Activated naive CD8-positive, alpha-beta T cell treated with anti-CD3 and anti-CD28 coated beads for 36 hours (primary cell): ENCODE measurements around the gene VCAN. TPM values are rescaled to one million over a fixed set of nuclear protein-coding genes. Genes with fewer than 3 reads are reported as not detected.

Experiments
- DNase-seq: peaks from one replicate; pipeline ENCODE4 v3.0.0; 2021
- H3K27ac Mint-ChIP-seq: one replicate; pipeline ENCODE4 v1.8.0; 2022; ENCODE audit warnings: mild to moderate bottlenecking, moderate library complexity, mixed read lengths
- H3K27me3 Mint-ChIP-seq: one replicate; pipeline ENCODE4 v1.8.0; 2022; ENCODE audit warnings: mild to moderate bottlenecking, mixed read lengths
- H3K36me3 Mint-ChIP-seq: one replicate; pipeline ENCODE4 v1.8.0; 2021; ENCODE audit warnings: mild to moderate bottlenecking, mixed read lengths
- H3K4me1 Mint-ChIP-seq: one replicate; pipeline ENCODE4 v1.8.0; 2021; ENCODE audit warnings: mixed read lengths
- H3K4me3 Mint-ChIP-seq: one replicate; pipeline ENCODE4 v1.8.0; 2022; ENCODE audit warnings: mild to moderate bottlenecking, moderate library complexity, mixed read lengths
- H3K9me3 Mint-ChIP-seq: one replicate; pipeline ENCODE4 v1.8.0; 2022; ENCODE audit warnings: mixed read lengths
- total RNA-seq, 2 experiments: library from RNA; stranded (reverse); gene quantifications; one replicate each; pipeline ENCODE4 v1.2.3, GENCODE V29; 2021

Gene VCAN
- total RNA-seq, 2 experiments from 2014 or later: not detected

DNA sequence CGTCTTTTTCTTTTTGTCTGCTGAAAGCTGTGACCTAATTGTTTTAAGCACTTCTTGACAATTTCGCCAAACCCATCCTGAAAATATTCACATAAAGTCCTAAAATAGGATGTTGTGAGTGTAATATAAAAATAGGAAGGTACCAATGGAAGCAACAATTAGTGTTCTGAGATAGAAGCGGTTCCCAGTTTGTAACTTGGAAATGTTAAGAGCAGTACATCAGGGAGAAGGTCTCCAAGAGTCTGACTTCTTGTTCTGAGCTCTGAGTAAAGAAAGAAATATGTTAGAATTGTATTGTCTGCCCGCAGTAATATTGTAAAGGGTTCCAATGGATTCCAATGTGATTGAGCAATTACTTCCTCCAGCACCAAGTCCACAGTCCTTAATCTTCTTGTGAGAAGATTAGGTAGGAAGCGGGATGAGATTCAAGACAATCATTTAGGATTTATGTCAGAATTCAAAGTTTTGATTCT, 3.9 kb downstream of the VCAN start:
- peaks cover 85% of the 10 kb centered on the region for H3K27me3 Mint-ChIP-seq
- no peak overlapping the region for H3K27ac Mint-ChIP-seq
- H3K9me3 Mint-ChIP-seq: no peaks in the 10 kb centered on the region
- no peak overlapping the region for H3K4me3 Mint-ChIP-seq
- DNase-seq: no peak
- peaks cover 2% of the 10 kb centered on the region for H3K36me3 Mint-ChIP-seq
- H3K4me1 Mint-ChIP-seq: peaks cover 33% of the 10 kb centered on the region

DNA sequence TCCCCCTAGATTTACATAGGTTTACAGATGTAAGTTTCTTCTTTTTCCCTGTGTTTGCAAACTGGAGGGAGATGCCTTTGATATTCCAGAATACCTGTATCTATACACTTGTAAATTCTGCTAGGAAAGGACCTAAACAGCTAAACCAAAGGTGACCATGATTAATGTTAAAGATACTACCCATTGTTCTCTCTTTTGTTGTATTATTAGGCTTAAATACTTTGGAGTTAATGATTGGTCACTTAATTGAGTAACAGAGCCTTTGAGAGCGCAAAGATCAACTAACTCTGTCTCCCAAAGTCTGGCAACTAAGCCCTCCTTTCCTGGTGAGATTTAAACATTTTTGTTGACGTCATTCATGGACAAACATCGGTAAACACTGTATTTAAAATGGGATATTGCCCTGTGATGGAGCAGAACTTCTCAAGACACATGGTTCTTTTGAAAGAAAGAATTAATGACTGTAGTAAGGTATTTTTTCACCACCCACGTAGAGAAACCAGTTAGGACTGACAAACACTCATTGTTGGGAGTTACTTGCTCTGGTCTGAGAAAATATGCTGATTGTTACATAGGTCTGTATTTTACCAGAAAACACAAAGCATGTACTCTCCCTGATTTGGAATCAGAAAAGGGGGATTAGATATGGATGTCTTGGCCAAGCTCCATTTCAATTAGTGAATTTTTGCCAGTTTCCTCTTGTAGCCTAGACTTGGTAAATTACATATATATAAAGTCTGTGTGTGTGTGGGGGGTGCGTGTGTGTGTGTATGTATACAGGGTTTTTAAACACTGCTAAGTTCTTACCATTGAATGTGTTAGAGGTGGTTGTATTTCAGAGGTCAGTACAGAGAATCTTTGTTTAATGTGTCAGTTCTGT, 4.6 kb downstream of the VCAN start:
- Mint-ChIP-seq H3K27me3 (peaks cover 79% of the 10 kb centered on the region), H3K36me3 (peaks cover 2% of the 10 kb centered on the region), H3K27ac (no peak overlapping the region), H3K4me1 (peaks cover 30% of the 10 kb centered on the region), H3K4me3 (no peak overlapping the region), H3K9me3 (no peaks in the 10 kb centered on the region)
- DNase-seq: no peak

DNA sequence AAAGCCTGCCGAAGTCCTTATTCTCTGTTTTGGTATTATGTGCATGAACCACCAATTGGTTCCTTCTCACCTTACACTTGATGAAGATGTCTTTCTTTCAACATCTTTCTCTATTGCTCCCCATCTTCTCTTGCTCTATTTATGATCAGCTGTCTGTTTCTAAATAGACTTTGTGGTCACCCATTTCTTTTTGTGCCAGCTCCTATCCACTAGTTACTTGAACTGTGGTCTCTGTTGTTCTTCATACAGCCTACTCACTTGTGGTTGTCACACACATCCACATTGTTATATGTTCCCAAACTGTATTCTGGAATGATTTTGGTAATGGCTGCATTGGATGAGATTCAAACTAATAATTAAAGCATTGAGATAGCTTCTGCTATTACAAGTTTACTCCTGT, 11.4 kb downstream of the VCAN start:
- Mint-ChIP-seq H3K4me1 (no peaks in the 10 kb centered on the region), H3K4me3 (no peak overlapping the region), H3K9me3 (no peaks in the 10 kb centered on the region), H3K27me3 (peaks cover 37% of the 10 kb centered on the region), H3K27ac (no peak overlapping the region), H3K36me3 (no peaks in the 10 kb centered on the region)
- no peak for DNase-seq

DNA sequence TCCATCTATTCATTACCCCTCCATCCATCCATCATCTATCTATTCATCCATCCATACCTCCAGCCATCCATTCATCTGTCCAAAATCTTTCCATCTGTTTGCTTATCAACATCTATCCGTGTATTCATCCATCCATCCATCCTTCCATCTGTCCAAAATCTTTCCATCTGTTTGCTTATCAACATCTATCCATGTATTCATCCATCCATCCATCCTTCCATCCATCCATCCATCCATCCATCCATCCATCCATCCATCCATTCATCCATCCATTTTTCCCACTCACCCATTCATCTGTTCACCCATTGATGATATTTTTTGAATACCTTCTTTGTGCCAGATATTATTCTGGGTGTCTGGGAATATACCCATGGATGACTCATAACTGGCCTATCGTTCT, 12.8 kb downstream of the VCAN start:
- no peak for DNase-seq

GRCh38 chr5:83485842-83486241, 14.3 kb downstream of the VCAN start:
- Mint-ChIP-seq H3K27ac (no peak overlapping the region), H3K4me1 (no peaks in the 10 kb centered on the region), H3K9me3 (no peaks in the 10 kb centered on the region), H3K27me3 (peaks cover 28% of the 10 kb centered on the region), H3K4me3 (no peak overlapping the region), H3K36me3 (no peaks in the 10 kb centered on the region)
- no peak for DNase-seq

More for the DNA sequence above, 12.8 kb downstream of the VCAN start:
- H3K36me3 Mint-ChIP-seq: no peaks in the 10 kb centered on the region
- H3K27ac Mint-ChIP-seq: no peak overlapping the region
- H3K4me3 Mint-ChIP-seq: no peak overlapping the region
- H3K4me1 Mint-ChIP-seq: no peaks in the 10 kb centered on the region
- no peaks in the 10 kb centered on the region for H3K9me3 Mint-ChIP-seq
- H3K27me3 Mint-ChIP-seq: peaks cover 31% of the 10 kb centered on the region

DNA sequence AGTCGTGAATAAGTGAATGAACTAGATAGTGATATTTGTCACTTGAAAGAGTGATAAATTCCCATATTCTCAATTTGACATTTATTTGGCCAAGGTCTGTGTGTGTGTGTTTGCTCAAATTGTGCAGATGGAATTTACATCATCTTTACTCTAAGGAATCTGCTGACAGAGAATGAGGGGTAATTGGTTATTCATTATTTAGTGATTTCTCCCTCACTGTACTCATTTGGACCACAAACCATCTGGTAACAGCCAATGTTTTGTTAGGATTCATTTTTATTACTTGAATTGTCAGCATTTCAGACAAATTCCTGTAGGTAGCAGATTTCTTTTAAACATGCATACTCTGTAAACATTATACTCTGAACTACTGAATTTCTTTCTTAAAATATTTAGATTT, 15.6 kb downstream of the VCAN start:
- Mint-ChIP-seq H3K27ac (no peak overlapping the region), H3K4me1 (no peaks in the 10 kb centered on the region), H3K27me3 (peaks cover 22% of the 10 kb centered on the region), H3K4me3 (no peak overlapping the region), H3K9me3 (no peaks in the 10 kb centered on the region), H3K36me3 (no peaks in the 10 kb centered on the region)
- DNase-seq: no peak

DNA sequence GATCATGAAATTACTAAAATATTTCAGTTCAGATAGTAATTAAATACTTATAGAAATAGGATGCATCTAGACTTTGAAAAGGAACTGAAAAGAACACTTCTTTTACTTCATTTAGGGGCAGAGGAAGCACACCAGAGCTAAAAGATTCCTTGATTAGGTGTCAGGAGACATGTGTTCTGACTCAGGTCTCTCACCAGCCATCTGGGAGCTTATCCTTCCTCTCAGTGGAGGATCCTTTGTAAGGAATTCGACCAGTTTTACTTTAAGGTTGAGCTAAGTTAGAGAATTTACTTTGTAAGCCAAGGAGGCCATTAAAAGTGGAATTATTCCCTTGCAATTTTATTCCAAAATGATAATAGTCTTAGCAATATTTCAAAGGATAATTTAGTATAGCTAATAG, 16.7 kb downstream of the VCAN start:
- Mint-ChIP-seq H3K27ac (no peak overlapping the region), H3K27me3 (peaks cover 17% of the 10 kb centered on the region)

GRCh38 chr5:83488821-83489220, 17.3 kb downstream of the VCAN start:
- DNase-seq: no peak
- H3K27me3 Mint-ChIP-seq: peaks cover 17% of the 10 kb centered on the region
- no peak overlapping the region for H3K27ac Mint-ChIP-seq
- no peaks in the 10 kb centered on the region for H3K9me3 Mint-ChIP-seq
- no peaks in the 10 kb centered on the region for H3K36me3 Mint-ChIP-seq
- H3K4me1 Mint-ChIP-seq: no peaks in the 10 kb centered on the region
- no peak overlapping the region for H3K4me3 Mint-ChIP-seq

More for the DNA sequence above, 16.7 kb downstream of the VCAN start:
- no peak for DNase-seq
- Mint-ChIP-seq H3K9me3 (no peaks in the 10 kb centered on the region), H3K4me3 (no peak overlapping the region), H3K4me1 (no peaks in the 10 kb centered on the region), H3K36me3 (no peaks in the 10 kb centered on the region)

DNA sequence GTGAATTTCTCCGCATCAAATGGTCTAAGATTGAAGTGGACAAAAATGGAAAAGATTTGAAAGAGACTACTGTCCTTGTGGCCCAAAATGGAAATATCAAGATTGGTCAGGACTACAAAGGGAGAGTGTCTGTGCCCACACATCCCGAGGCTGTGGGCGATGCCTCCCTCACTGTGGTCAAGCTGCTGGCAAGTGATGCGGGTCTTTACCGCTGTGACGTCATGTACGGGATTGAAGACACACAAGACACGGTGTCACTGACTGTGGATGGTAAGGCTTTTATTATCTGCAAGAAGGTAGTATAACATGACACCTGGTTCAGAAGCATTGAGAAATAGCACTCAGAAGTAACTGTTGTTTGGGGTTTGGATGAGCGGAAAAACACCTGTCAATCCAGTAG, 18.7 kb downstream of the VCAN start:
- DNase-seq: no peak
- Mint-ChIP-seq H3K27me3 (peaks cover 13% of the 10 kb centered on the region), H3K4me3 (no peak overlapping the region), H3K27ac (no peak overlapping the region), H3K9me3 (no peaks in the 10 kb centered on the region), H3K36me3 (no peaks in the 10 kb centered on the region), H3K4me1 (no peaks in the 10 kb centered on the region)

- no peak for DNase-seq
- no peak overlapping the region for H3K4me3 Mint-ChIP-seq
- H3K4me1 Mint-ChIP-seq: no peaks in the 10 kb centered on the region
- H3K36me3 Mint-ChIP-seq: no peaks in the 10 kb centered on the region
- H3K27me3 Mint-ChIP-seq: peaks cover 10% of the 10 kb centered on the region
- H3K9me3 Mint-ChIP-seq: no peaks in the 10 kb centered on the region
- H3K27ac Mint-ChIP-seq: no peak overlapping the region
These were observed 20.8 kb downstream of the VCAN start for GRCh38 chr5:83492331-83492730.

GRCh38 chr5:83493644-83494043, 22.1 kb downstream of the VCAN start:
- no peak overlapping the region for H3K27ac Mint-ChIP-seq
- no peak overlapping the region for H3K4me3 Mint-ChIP-seq
- H3K36me3 Mint-ChIP-seq: no peaks in the 10 kb centered on the region
- no peaks in the 10 kb centered on the region for H3K9me3 Mint-ChIP-seq
- no peak for DNase-seq
- H3K4me1 Mint-ChIP-seq: no peaks in the 10 kb centered on the region
- peaks cover 14% of the 10 kb centered on the region for H3K27me3 Mint-ChIP-seq

DNA sequence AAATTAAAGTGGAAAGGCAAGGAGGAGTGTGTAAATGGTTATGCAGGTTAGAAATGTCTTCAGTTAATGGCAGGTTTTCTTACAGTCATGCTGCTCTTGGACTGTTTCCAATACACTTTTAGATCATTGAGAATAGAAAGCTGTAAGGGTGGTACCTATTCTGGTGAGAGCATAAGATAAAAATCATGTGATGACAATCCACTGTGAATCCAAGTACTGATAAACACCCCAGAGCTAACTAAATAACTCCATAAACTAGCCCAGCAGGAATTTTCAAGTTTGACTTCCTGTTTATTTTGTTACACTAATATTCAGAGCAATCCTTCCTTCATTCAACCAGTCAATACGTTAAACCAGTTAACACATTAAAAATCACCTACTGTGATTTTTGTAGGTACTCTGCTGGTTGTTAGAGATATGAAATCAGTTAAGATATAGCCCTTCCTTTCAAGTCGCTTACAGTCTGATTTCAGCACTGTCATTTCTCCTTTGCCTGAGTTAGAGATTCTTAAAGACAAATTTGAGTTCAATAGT, 22.6 kb downstream of the VCAN start:
- Mint-ChIP-seq H3K4me1 (no peaks in the 10 kb centered on the region), H3K27me3 (peaks cover 14% of the 10 kb centered on the region), H3K27ac (no peak overlapping the region), H3K36me3 (no peaks in the 10 kb centered on the region), H3K9me3 (no peaks in the 10 kb centered on the region), H3K4me3 (no peak overlapping the region)
- DNase-seq: no peak

DNA sequence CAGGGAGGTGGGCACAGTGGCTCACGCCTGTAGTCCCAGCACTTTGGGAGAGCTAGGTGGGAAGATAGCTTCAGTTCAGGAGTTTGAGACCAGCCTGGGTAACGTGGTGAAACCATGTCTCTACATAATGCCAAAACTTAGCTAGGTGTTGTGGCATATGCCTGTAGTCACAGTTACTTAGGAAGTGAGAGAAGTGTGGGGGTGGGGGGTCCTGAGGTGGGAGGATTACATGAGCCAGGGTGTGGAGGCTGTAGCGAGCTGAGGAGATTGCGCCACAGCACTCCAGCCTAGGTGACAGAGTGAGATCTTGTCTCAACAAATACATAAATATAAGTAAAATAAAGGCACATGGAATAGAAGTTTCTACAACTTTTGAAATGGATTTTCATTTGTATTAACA, 23.1 kb downstream of the VCAN start:
- no peaks in the 10 kb centered on the region for H3K36me3 Mint-ChIP-seq
- no peaks in the 10 kb centered on the region for H3K9me3 Mint-ChIP-seq
- H3K27me3 Mint-ChIP-seq: peaks cover 14% of the 10 kb centered on the region
- no peak for DNase-seq
- H3K27ac Mint-ChIP-seq: no peak overlapping the region
- H3K4me3 Mint-ChIP-seq: no peak overlapping the region
- H3K4me1 Mint-ChIP-seq: no peaks in the 10 kb centered on the region

GRCh38 chr5:83496626-83497025, 25.1 kb downstream of the VCAN start:
- no peak overlapping the region for H3K27ac Mint-ChIP-seq
- H3K9me3 Mint-ChIP-seq: no peaks in the 10 kb centered on the region
- no peak overlapping the region for H3K4me3 Mint-ChIP-seq
- no peaks in the 10 kb centered on the region for H3K4me1 Mint-ChIP-seq
- no peaks in the 10 kb centered on the region for H3K36me3 Mint-ChIP-seq
- no peak for DNase-seq
- peaks cover 11% of the 10 kb centered on the region for H3K27me3 Mint-ChIP-seq

DNA sequence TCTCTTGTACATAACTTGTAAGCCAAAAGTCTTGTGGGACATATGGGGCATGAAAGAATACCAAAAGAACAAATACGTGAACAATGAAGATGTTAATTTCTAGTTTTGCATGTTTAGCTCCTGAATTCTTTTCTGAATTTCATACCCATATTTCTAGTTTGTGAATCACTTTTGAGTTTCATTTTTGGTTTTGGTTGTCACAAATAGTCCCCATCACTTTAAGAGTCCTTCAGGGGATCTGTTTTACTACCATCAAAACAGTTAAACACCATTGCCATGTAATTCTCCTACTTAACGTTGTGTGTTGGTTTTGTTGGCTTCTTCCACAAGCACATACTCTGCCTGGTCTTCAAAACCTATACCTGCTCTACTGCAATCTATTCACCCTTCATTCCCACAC, 27.0 kb downstream of the VCAN start:
- DNase-seq: no peak
- Mint-ChIP-seq H3K4me3 (no peak overlapping the region), H3K36me3 (no peaks in the 10 kb centered on the region), H3K27ac (no peak overlapping the region), H3K4me1 (no peaks in the 10 kb centered on the region), H3K9me3 (no peaks in the 10 kb centered on the region), H3K27me3 (peaks cover 20% of the 10 kb centered on the region)

- DNase-seq: no peak
- Mint-ChIP-seq H3K4me1 (no peaks in the 10 kb centered on the region), H3K36me3 (no peaks in the 10 kb centered on the region), H3K27me3 (peaks cover 27% of the 10 kb centered on the region), H3K4me3 (no peak overlapping the region), H3K27ac (no peak overlapping the region), H3K9me3 (peaks cover 6% of the 10 kb centered on the region)
These were observed 32.1 kb downstream of the VCAN start for GRCh38 chr5:83503662-83504061.
